ENCODE measurements around the gene SRSF3.

Gene SRSF3

DNA sequence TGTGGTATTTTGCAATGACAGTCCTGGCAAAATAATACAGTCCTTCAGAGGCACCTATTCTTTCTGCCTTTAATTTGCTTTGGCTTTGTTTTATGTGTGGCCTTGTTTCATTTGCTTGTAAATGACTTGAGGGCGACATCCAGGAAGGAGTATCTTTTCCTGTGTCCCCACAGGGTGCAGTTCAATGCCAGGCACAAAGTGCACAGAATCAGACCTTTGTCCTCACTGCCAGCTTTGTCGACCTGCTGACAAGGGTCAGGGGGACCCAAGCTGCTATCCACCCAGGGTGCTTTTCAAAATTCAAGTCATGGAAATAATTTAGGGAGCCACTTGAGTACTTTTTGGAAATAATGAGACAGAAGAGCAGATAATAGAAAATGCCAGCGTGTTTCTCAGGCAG, 47.4 kb downstream of the SRSF3 start:
- no peaks in the 10 kb centered on the region for H4K20me1 ChIP-seq (ENCODE audit: control insufficient read depth, insufficient read depth, low read depth, low read length)
- no peak overlapping the region for H3K4me2 ChIP-seq (ENCODE audit: low read length)
- no peaks in the 10 kb centered on the region for H3K27me3 ChIP-seq (ENCODE audit: control insufficient read depth, low read length)
- H3K9me3 ChIP-seq (ENCODE audit: control insufficient read depth, insufficient read depth, low read length): no peaks in the 10 kb centered on the region
- H3K9me2 ChIP-seq (replicated peaks; ENCODE audit: control insufficient read depth, low read length): no peaks in the 10 kb centered on the region
- TF ChIP-seq, protein P1, sequence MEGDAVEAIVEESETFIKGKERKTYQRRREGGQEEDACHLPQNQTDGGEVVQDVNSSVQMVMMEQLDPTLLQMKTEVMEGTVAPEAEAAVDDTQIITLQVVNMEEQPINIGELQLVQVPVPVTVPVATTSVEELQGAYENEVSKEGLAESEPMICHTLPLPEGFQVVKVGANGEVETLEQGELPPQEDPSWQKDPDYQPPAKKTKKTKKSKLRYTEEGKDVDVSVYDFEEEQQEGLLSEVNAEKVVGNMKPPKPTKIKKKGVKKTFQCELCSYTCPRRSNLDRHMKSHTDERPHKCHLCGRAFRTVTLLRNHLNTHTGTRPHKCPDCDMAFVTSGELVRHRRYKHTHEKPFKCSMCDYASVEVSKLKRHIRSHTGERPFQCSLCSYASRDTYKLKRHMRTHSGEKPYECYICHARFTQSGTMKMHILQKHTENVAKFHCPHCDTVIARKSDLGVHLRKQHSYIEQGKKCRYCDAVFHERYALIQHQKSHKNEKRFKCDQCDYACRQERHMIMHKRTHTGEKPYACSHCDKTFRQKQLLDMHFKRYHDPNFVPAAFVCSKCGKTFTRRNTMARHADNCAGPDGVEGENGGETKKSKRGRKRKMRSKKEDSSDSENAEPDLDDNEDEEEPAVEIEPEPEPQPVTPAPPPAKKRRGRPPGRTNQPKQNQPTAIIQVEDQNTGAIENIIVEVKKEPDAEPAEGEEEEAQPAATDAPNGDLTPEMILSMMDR (IDR thresholded peaks at IDR 0.05; ENCODE audit: low read depth, low read length, poor library complexity, severe bottlenecking): no peak
- H3K4me1 ChIP-seq (ENCODE audit: control insufficient read depth, low read length): peaks cover 17% of the 10 kb centered on the region
- H3K4me3 ChIP-seq (ENCODE audit: low read length): no peak overlapping the region
- no peaks in the 10 kb centered on the region for H3F3A ChIP-seq (ENCODE audit: control insufficient read depth, insufficient read depth)
- H3K36me3 ChIP-seq (ENCODE audit: control insufficient read depth, low read length): no peaks in the 10 kb centered on the region
- H3K79me2 ChIP-seq (ENCODE audit: control insufficient read depth, low read length): no peaks in the 10 kb centered on the region
- no peak overlapping the region for H3K27ac ChIP-seq (ENCODE audit: low read depth, low read length)

DNA sequence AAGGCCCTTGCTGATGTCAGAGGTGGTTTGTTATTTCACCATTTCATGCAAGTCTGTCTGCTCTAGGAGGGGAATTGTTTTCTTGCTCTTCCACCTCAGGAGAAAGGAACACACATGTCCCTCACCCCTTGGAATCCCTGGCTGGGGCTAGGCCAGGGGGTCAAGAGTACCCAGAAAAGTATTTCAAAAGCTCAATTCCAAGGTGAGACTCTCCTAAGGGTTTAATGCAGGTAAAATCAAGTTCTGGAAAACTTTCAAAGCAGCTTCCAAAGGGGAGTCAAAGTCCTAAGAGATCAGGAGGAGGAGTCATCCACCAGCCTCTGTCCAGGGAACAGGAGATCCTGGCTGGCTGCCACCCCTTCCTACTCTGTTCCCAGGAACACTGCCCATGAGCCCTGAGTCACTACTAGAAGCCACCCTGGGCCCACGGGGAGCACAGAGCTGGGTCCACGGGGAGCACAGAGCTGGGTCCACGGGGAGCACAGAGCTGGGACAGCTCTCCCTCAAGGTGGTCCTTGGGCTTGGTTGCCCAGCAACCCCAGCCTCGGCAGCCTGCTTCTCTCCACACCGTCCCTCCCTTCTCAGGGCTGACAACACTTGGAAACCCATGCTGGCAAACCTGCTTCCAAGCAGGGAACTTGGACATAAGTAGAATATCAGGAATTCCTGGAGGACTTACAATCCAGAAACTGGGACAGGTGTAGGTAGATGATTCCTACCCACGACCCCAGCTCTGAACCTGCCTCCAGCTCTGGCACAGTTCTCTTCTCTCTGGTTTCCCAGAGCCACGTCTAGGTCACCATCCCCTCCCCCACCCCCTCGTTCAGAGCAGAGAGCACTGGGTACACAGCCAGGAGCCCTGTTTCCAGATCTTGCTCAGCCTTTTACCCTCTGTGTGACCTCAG, 49.0 kb downstream of the SRSF3 start:
- Histone ChIP-seq H3K27ac (ENCODE audit: low read depth, low read length) (no peak overlapping the region), H3F3A (ENCODE audit: control insufficient read depth, insufficient read depth) (no peaks in the 10 kb centered on the region), H3K27me3 (ENCODE audit: control insufficient read depth, low read length) (no peaks in the 10 kb centered on the region), H3K4me2 (ENCODE audit: low read length) (no peak overlapping the region), H3K4me3 (ENCODE audit: low read length) (no peak overlapping the region), H3K79me2 (ENCODE audit: control insufficient read depth, low read length) (no peaks in the 10 kb centered on the region), H3K36me3 (ENCODE audit: control insufficient read depth, low read length) (no peaks in the 10 kb centered on the region), H3K9me2 (replicated peaks; ENCODE audit: control insufficient read depth, low read length) (no peaks in the 10 kb centered on the region), H3K4me1 (ENCODE audit: control insufficient read depth, low read length) (peaks cover 17% of the 10 kb centered on the region), H3K9me3 (ENCODE audit: control insufficient read depth, insufficient read depth, low read length) (no peaks in the 10 kb centered on the region), H4K20me1 (ENCODE audit: control insufficient read depth, insufficient read depth, low read depth, low read length) (no peaks in the 10 kb centered on the region)
- TF ChIP-seq, protein P1 (IDR thresholded peaks at IDR 0.05; ENCODE audit: low read depth, low read length, poor library complexity, severe bottlenecking): no peak
- no peak for TF ChIP-seq EZH2phosphoT487 (IDR thresholded peaks at IDR 0.05; ENCODE audit: borderline replicate concordance, low read length)

DNA sequence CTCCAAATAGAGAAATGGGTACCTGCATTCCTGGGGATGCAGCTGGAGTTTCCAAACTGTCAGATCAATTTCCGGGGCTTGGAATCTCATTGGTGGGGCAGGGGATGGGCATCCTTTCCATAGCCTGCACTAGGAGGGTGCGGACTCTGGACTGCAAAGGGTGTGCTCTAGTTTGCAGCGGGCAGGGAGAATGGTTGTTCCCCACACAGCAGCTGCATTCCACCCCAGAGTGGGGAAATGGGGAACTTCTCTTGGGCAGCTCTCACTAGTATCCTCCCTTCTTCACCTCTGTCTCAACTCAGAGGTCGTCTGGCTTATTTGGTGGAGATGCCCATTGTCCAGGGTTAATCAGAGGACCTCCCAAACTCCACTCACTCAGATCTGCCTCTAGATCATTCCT, 49.8 kb downstream of the SRSF3 start:
- H3K79me2 ChIP-seq (ENCODE audit: control insufficient read depth, low read length): no peaks in the 10 kb centered on the region
- H3K4me1 ChIP-seq (ENCODE audit: control insufficient read depth, low read length): peaks cover 17% of the 10 kb centered on the region
- no peaks in the 10 kb centered on the region for H4K20me1 ChIP-seq (ENCODE audit: control insufficient read depth, insufficient read depth, low read depth, low read length)
- no peak overlapping the region for H3K27ac ChIP-seq (ENCODE audit: low read depth, low read length)
- no peak overlapping the region for H3K4me3 ChIP-seq (ENCODE audit: low read length)
- no peaks in the 10 kb centered on the region for H3K36me3 ChIP-seq (ENCODE audit: control insufficient read depth, low read length)
- TF ChIP-seq EZH2phosphoT487 (IDR thresholded peaks at IDR 0.05; ENCODE audit: borderline replicate concordance, low read length): no peak
- TF ChIP-seq, protein P1 (IDR thresholded peaks at IDR 0.05; ENCODE audit: low read depth, low read length, poor library complexity, severe bottlenecking): no peak
- no peak overlapping the region for H3K4me2 ChIP-seq (ENCODE audit: low read length)
- H3K9me2 ChIP-seq (replicated peaks; ENCODE audit: control insufficient read depth, low read length): no peaks in the 10 kb centered on the region
- H3F3A ChIP-seq (ENCODE audit: control insufficient read depth, insufficient read depth): 0 out of 2 replicates have a peak, but pooled peaks cover under 1% of the 10 kb centered on the region
- H3K9me3 ChIP-seq (ENCODE audit: control insufficient read depth, insufficient read depth, low read length): no peaks in the 10 kb centered on the region
- H3K27me3 ChIP-seq (ENCODE audit: control insufficient read depth, low read length): no peaks in the 10 kb centered on the region

All from DOHH2 (cell line).